K562 (cell line): ENCODE data around the gene CEBPB. TPM values are rescaled to one million over a fixed set of nuclear protein-coding genes. Genes with fewer than 3 reads are reported as not detected.

ENCODE experiments used
- ATAC-seq: fragments of 200-7000 bp; cut with Tn5 transposase; 3 replicates; pipeline ENCODE4 v1.9.1; 2020; ENCODE audit warnings: moderate library complexity
- BruUV-seq: library from RNA; stranded (reverse); fragments of 400-500 nt; replicated peaks from 2 replicates; lab custom pipeline; 2021; lab: Mats Ljungman, UMichigan
- CTCF ChIA-PET: fragments of 300-600 bp; formaldehyde crosslinking; extraction: SDS; loops from one replicate; lab custom pipeline; 2021; ENCODE audit warnings: low intra/inter-chr PET ratio; lab: Yijun Ruan, JAX
- POLR2A ChIA-PET: fragments of 300-600, 350-650 bp; sonication (Branson Sonifier 250); formaldehyde crosslinking; extraction: SDS; loops from one replicate; lab custom pipeline; 2021; ENCODE audit warnings: antibody characterized with exemption, inconsistent platforms; lab: Yijun Ruan, JAX
- DNase-seq, 4 experiments: peaks; one replicate each; pipeline versions ENCODE4 v3.0.0 to v3.0.0-alpha.2; 2011 to 2018; ENCODE audit warnings: low spot score in 3 of 4, mixed read lengths in 3 of 4; ENCODE audit errors: extremely low read depth in 1 of 4
- FAIRE-seq: peaks from 2 replicates; lab custom pipeline; 2011; peaks lifted over from hg19 to GRCh38; lab: Jason Lieb, UNC
- H2AFZ ChIP-seq: 2 replicates; pipeline ENCODE4 v1.6.0; 2011; ENCODE audit warnings: low read depth, low read length, control low read depth, inconsistent platforms
- H3K27ac ChIP-seq: fragments of 200-600 bp; 3 replicates; pipeline ENCODE4 v1.8.0; 2011; ENCODE audit warnings: low read depth, mild to moderate bottlenecking, control low read depth, inconsistent platforms, low read length, moderate library complexity, mixed read lengths; ENCODE audit errors: extremely low read depth
- H3K27me3 ChIP-seq, 2 experiments: fragments of 300-600 bp in 1 of 2; 2 replicates in 1 of 2; 3 replicates in 1 of 2; pipeline versions ENCODE4 v1.6.0 to v1.8.0; 2011; ENCODE audit warnings: inconsistent platforms in 2 of 2, low read length in 2 of 2, mild to moderate bottlenecking in 1 of 2, mixed read lengths in 1 of 2, moderate library complexity in 1 of 2; ENCODE audit not compliant: control insufficient read depth in 2 of 2, insufficient read depth in 2 of 2
- H3K36me3 ChIP-seq: fragments of 300-600 bp; 3 replicates; pipeline ENCODE4 v1.8.0; 2011; ENCODE audit warnings: mild to moderate bottlenecking, low read length, inconsistent platforms; ENCODE audit not compliant: control insufficient read depth, insufficient read depth
- H3K4me1 ChIP-seq, 2 experiments: fragments of 200-600 bp in 1 of 2; replicated peaks in 1 of 2; 2 replicates in 1 of 2; 3 replicates in 1 of 2; pipeline versions ENCODE4 v1.5.1 to v1.8.0; 2011; ENCODE audit warnings: inconsistent platforms in 2 of 2, low read length in 2 of 2, mild to moderate bottlenecking in 1 of 2, mixed read lengths in 1 of 2, moderate library complexity in 1 of 2; ENCODE audit not compliant: control insufficient read depth in 2 of 2, insufficient read depth in 2 of 2
- H3K4me2 ChIP-seq: 2 replicates; pipeline ENCODE4 v1.6.1; 2011; ENCODE audit warnings: low read length, control low read depth, inconsistent platforms, mixed read lengths; ENCODE audit not compliant: insufficient read depth
- H3K4me3 ChIP-seq: fragments of 200-600 bp; sonication (generic), shearing (Covaris generic); 2 replicates; pipeline ENCODE4 v1.5.1; 2016; ENCODE audit warnings: control low read depth, inconsistent platforms
- H3K79me2 ChIP-seq: fragments of 200-600 bp; 3 replicates; pipeline ENCODE4 v1.8.0; 2011; ENCODE audit warnings: low read length, inconsistent platforms; ENCODE audit not compliant: control insufficient read depth, insufficient read depth
- H3K9ac ChIP-seq, 2 experiments: 2 replicates each; pipeline versions ENCODE4 v1.6.0 to v1.6.1; 2011; ENCODE audit warnings: low read depth in 2 of 2, low read length in 2 of 2, control low read depth in 1 of 2, inconsistent platforms in 1 of 2, mild to moderate bottlenecking in 1 of 2, mixed read lengths in 1 of 2; ENCODE audit not compliant: insufficient read depth in 1 of 2
- H3K9me1 ChIP-seq: one replicate; pipeline ENCODE4 v1.6.0; 2011; ENCODE audit warnings: inconsistent platforms, mild to moderate bottlenecking, low read length, moderate library complexity; ENCODE audit not compliant: control insufficient read depth, insufficient read depth
- H3K9me3 ChIP-seq: replicated peaks from 2 replicates; pipeline ENCODE4 v1.5.1; 2011; ENCODE audit warnings: low read depth, low read length, inconsistent platforms; ENCODE audit not compliant: control insufficient read depth, insufficient read depth
- H4K20me1 ChIP-seq: replicated peaks from 2 replicates; pipeline ENCODE4 v1.6.1; 2011; ENCODE audit warnings: low read length, inconsistent platforms, mixed read lengths; ENCODE audit not compliant: control insufficient read depth, insufficient read depth
- CBFB ChIP-seq: sonication (generic); formaldehyde crosslinking; IDR thresholded peaks from 2 replicates; pipeline ENCODE4 v1.4.0; 2020; ENCODE audit warnings: mild to moderate bottlenecking, missing genetic modification reagents
- CCNT2 ChIP-seq: IDR thresholded peaks from 2 replicates; pipeline ENCODE4 v1.6.1; 2011; ENCODE audit warnings: borderline replicate concordance, low read depth, mild to moderate bottlenecking, moderate library complexity, mixed read lengths, low read length; ENCODE audit not compliant: insufficient read length; ENCODE audit errors: extremely low read depth
- CGGBP1 ChIP-seq: fragments of 250-450 bp; sonication (Bioruptor Pico); IDR thresholded peaks from 2 replicates; pipeline ENCODE4 v1.9.0; 2021; ENCODE audit warnings: mild to moderate bottlenecking
- GTF2F1 ChIP-seq: IDR thresholded peaks from 2 replicates; pipeline ENCODE4 v1.6.1; 2011; ENCODE audit warnings: low read depth, low read length, improper control_type of control experiment
- HBP1 ChIP-seq: fragments of 450-650 bp; formaldehyde crosslinking; IDR thresholded peaks from 2 replicates; pipeline ENCODE4 v1.4.0; 2022; ENCODE audit warnings: missing genetic modification characterization
- HCFC1 ChIP-seq: IDR thresholded peaks from 2 replicates; pipeline ENCODE4 v1.6.1; 2012; ENCODE audit warnings: low read depth, low read length, improper control_type of control experiment
- HEY1 ChIP-seq: fragments of 250-450 bp; sonication (Bioruptor Pico); IDR thresholded peaks from 2 replicates; pipeline ENCODE4 v1.5.0; 2020; ENCODE audit warnings: mild to moderate bottlenecking, moderate library complexity, borderline replicate concordance
- MED1 ChIP-seq: sonication (generic); formaldehyde crosslinking; IDR thresholded peaks from 2 replicates; pipeline ENCODE4 v1.8.1; 2023; ENCODE audit warnings: missing genetic modification reagents, borderline replicate concordance
- NFE2L1 ChIP-seq: fragments of 450-650 bp; IDR thresholded peaks from 2 replicates; pipeline ENCODE4 v1.6.1; 2016; ENCODE audit warnings: missing genetic modification characterization, low read depth, mild to moderate bottlenecking, missing compliant biosample characterization, moderate library complexity, borderline replicate concordance
- NR2C2 ChIP-seq, 2 experiments: fragments of 200-800 bp in 1 of 2; sonication (Bioruptor generic) in 1 of 2; sonication (generic) in 1 of 2; formaldehyde crosslinking in 1 of 2; IDR thresholded peaks; 2 replicates each; pipeline versions ENCODE4 v1.6.1 to v1.8.0; 2016 to 2022; ENCODE audit warnings: mild to moderate bottlenecking in 1 of 2, missing compliant biosample characterization in 1 of 2, missing genetic modification characterization in 1 of 2, missing genetic modification reagents in 1 of 2
- NR3C1 ChIP-seq: sonication (generic); formaldehyde crosslinking; IDR thresholded peaks from 2 replicates; pipeline ENCODE4 v1.8.1; 2022; ENCODE audit warnings: missing genetic modification reagents
- NUFIP1 ChIP-seq: fragments of 450-650 bp; IDR thresholded peaks from 2 replicates; pipeline ENCODE4 v1.6.1; 2018; ENCODE audit not compliant: partially characterized antibody
- PHB2 ChIP-seq: fragments of 450-650 bp; IDR thresholded peaks from 2 replicates; pipeline ENCODE4 v1.6.1; 2017; ENCODE audit warnings: low read depth
- POLR2G ChIP-seq: fragments of 200-400 bp; formaldehyde crosslinking; IDR thresholded peaks from 2 replicates; pipeline ENCODE4 v1.6.1; 2017; ENCODE audit warnings: low read depth, mild to moderate bottlenecking, antibody characterized with exemption, low read length, moderate library complexity
- ZNF583 ChIP-seq: fragments of 250-450 bp; sonication (Bioruptor Pico); IDR thresholded peaks from 2 replicates; pipeline ENCODE4 v1.4.0; 2020
- ZZZ3 ChIP-seq: fragments of 450-650 bp; IDR thresholded peaks from 2 replicates; pipeline ENCODE4 v1.6.1; 2016; ENCODE audit warnings: antibody characterized with exemption, mild to moderate bottlenecking, moderate library complexity
- WGBS: fragments of 100-300 bp; shearing (Covaris generic); methylation state at CpG from one replicate; pipeline ENCODE4 v1.1.6; 2016; ENCODE audit warnings: low coverage, mixed read lengths; ENCODE audit not compliant: insufficient coverage; ENCODE audit errors: missing lambda C conversion rate; 5-methylcytosine and 5-hydroxymethylcytosine counted together
- in situ Hi-C: fragments of 300-500 bp; cut with MboI; formaldehyde crosslinking; loops from 4 replicates; pipeline ENCODE4 v1.15.0; 2018; ENCODE audit warnings: inconsistent platforms, mixed read lengths
- intact Hi-C: fragments of 100-400 bp; cut with micrococcal nuclease; formaldehyde crosslinking; loops from 2 replicates; pipeline ENCODE4 v1.14.2; 2022
- polyA plus RNA-seq, 8 experiments: library from polyadenylated mRNA; depleted of rRNA in 4 of 8; stranded (reverse) in 5 of 8; unstranded in 3 of 8; fragments of >200 nt; fragmentation: Nextera tagmentation in 2 of 8; fragmentation: Illumina TruSeq in 1 of 8; extraction: Ambion mirVana in 2 of 8; extraction: Trizol in 1 of 8; gene quantifications; 2 replicates each; pipeline versions ENCODE4 v1.2.1 to v1.2.3, GENCODE V29; 2011 to 2014; ENCODE audit warnings: inconsistent platforms in 1 of 8, missing spikeins in 1 of 8
- total RNA-seq, 7 experiments: library from RNA; depleted of rRNA in 6 of 7; stranded (reverse); fragments of >200 nt in 6 of 7; fragmentation: Illumina TruSeq in 2 of 7; extraction: Trizol in 2 of 7; gene quantifications; 2 replicates each; pipeline versions ENCODE4 v1.2.1 to v1.2.3, GENCODE V29; 2011 to 2021; ENCODE audit warnings: low replicate concordance in 1 of 7

The CEBPB gene
- total and polyA plus RNA-seq, 9 of the 15 experiments (the other 6 are each of a cell fraction or from before 2014, with no cell fraction given) = 1.2 to 72.6 (median 7.8) TPM

- H3K27me3 ChIP-seq = no peaks in the 10 kb centered on the region
- peaks cover 17% of the 10 kb centered on the region for H3K36me3 ChIP-seq
- no peak overlapping the region for H3K9ac ChIP-seq
- no TSS peak for BruUV-seq
- 79% methylated on average over 9 of the region's 11 CpGs for WGBS
- H3K79me2 ChIP-seq = peaks cover 19% of the 10 kb centered on the region
- ATAC-seq (no peak), FAIRE-seq (no peak), DNase-seq (no peak)
- in situ Hi-C loops (no loop called here), intact Hi-C loops (no loop called here)
- no peaks in the 10 kb centered on the region; the same call in 1 of the 2 replicates for H3K9me3 ChIP-seq
- ChIA-PET POLR2A (interaction anchor here (1.7 kb wide), 1 partner anchor 24 kb away, joined by 3 read pairs; no protein-coding TSS in a partner anchor), CTCF (no interaction called here)
- no peak overlapping the region for H3K4me2 ChIP-seq
- peaks cover 12% of the 10 kb centered on the region for H3K9me1 ChIP-seq
- H3K27ac ChIP-seq = no peak overlapping the region
- H3K4me3 ChIP-seq = no peak overlapping the region
- peaks cover 15% of the 10 kb centered on the region; the same call in 1 of the 2 replicates for H4K20me1 ChIP-seq
- no peak overlapping the region for H2AFZ ChIP-seq
- H3K4me1 ChIP-seq = peaks cover 41 to 55% of the 10 kb centered on the region in 2 experiments
- no peak for TF ChIP-seq NFE2L1 (tag)
- no peak for TF ChIP-seq ZNF583
- TF ChIP-seq HBP1 (CRISPR knock-in tag) = no peak
- no peak for TF ChIP-seq NUFIP1
- TF ChIP-seq CGGBP1 (CRISPR knock-in tag) = no peak
- TF ChIP-seq ZZZ3 = no peak
- no peak for TF ChIP-seq GTF2F1
- no peak for TF ChIP-seq PHB2
- no peak for TF ChIP-seq NR2C2 (CRISPR knock-in tag; IDR thresholded peaks at IDR 0.05)
- no peak for TF ChIP-seq NR2C2 (tag; IDR thresholded peaks at IDR 0.05)
- no peak for TF ChIP-seq CBFB
- TF ChIP-seq NR3C1 (CRISPR knock-in tag) = no peak
- no peak for TF ChIP-seq HEY1 (CRISPR knock-in tag)
- no peak for TF ChIP-seq HCFC1
- TF ChIP-seq MED1 (CRISPR knock-in tag) = no peak
- no peak for TF ChIP-seq POLR2G
- TF ChIP-seq CCNT2 = no peak
These were observed 7.6 kb downstream of the CEBPB start for GRCh38 chr20:50198180-50198666.
